WTC11 (cell line): Measurements from ENCODE around the gene TAS2R39. TPM values are rescaled to one million over a fixed set of nuclear protein-coding genes. Genes with fewer than 3 reads are reported as not detected.

ENCODE experiments used
- ATAC-seq: fragments of 200-7000 bp; cut with Tn5 transposase; 2 replicates; pipeline ENCODE4 v1.10.0; 2021; ENCODE audit warnings: mild to moderate bottlenecking, moderate library complexity
- CTCF ChIA-PET: fragments of 300-600 bp; sonication (Branson Sonifier 250); formaldehyde crosslinking; loops from one replicate; lab custom pipeline; 2021; ENCODE audit warnings: antibody characterized with exemption; lab: Charles Lee
- POLR2A ChIA-PET: fragments of 350-600 bp; sonication (Branson Sonifier 250); formaldehyde crosslinking; loops from one replicate; lab custom pipeline; 2021; ENCODE audit warnings: antibody characterized with exemption; lab: Charles Lee
- DNase-seq: peaks from one replicate; pipeline ENCODE4 v3.0.0; 2021; ENCODE audit warnings: low spot score
- H3K27ac Mint-ChIP-seq: 2 replicates; pipeline ENCODE4 v1.8.0; 2021; ENCODE audit warnings: mixed read lengths
- H3K27me3 Mint-ChIP-seq: 2 replicates; pipeline ENCODE4 v1.8.0; 2021; ENCODE audit warnings: low read depth, mild to moderate bottlenecking, moderate library complexity, mixed read lengths
- H3K36me3 Mint-ChIP-seq: 2 replicates; pipeline ENCODE4 v1.8.0; 2021; ENCODE audit warnings: mixed read lengths
- H3K4me1 Mint-ChIP-seq: 2 replicates; pipeline ENCODE4 v1.8.0; 2022; ENCODE audit warnings: mixed read lengths
- H3K4me3 Mint-ChIP-seq: 2 replicates; pipeline ENCODE4 v1.8.0; 2021; ENCODE audit warnings: mild to moderate bottlenecking, moderate library complexity, mixed read lengths
- H3K9me3 Mint-ChIP-seq: 2 replicates; pipeline ENCODE4 v1.8.0; 2021; ENCODE audit warnings: mixed read lengths
- AFF4 ChIP-seq: sonication (generic); formaldehyde crosslinking; IDR thresholded peaks from 2 replicates; pipeline ENCODE4 v1.8.1; 2023; ENCODE audit warnings: mild to moderate bottlenecking, missing genetic modification reagents, borderline replicate concordance
- ATF2 ChIP-seq: sonication (generic); formaldehyde crosslinking; IDR thresholded peaks from 2 replicates; pipeline ENCODE4 v1.8.1; 2022; ENCODE audit warnings: low read depth, missing genetic modification reagents, borderline replicate concordance
- CDX4 ChIP-seq: fragments of 250-450 bp; sonication (Bioruptor Pico); IDR thresholded peaks from 2 replicates; pipeline ENCODE4 v1.9.0; 2021; ENCODE audit warnings: moderate library complexity, mild to moderate bottlenecking, inconsistent platforms, borderline replicate concordance
- EMX1 ChIP-seq: fragments of 250-450 bp; sonication (Bioruptor Pico); IDR thresholded peaks from 2 replicates; pipeline ENCODE4 v1.8.0; 2021; ENCODE audit warnings: mild to moderate bottlenecking
- FOXJ3 ChIP-seq: sonication (generic); formaldehyde crosslinking; IDR thresholded peaks from 2 replicates; pipeline ENCODE4 v1.9.0; 2021; ENCODE audit warnings: missing genetic modification reagents, mild to moderate bottlenecking, borderline replicate concordance
- FOXP4 ChIP-seq: sonication (generic); formaldehyde crosslinking; IDR thresholded peaks from 2 replicates; pipeline ENCODE4 v1.8.0; 2022; ENCODE audit warnings: mild to moderate bottlenecking, missing genetic modification reagents
- GRHL2 ChIP-seq: fragments of 250-450 bp; sonication (Bioruptor Pico); IDR thresholded peaks from 2 replicates; pipeline ENCODE4 v1.8.0; 2022; ENCODE audit warnings: mild to moderate bottlenecking, moderate library complexity; ENCODE audit not compliant: insufficient replicate concordance, severe bottlenecking
- GTF2I ChIP-seq: fragments of 250-450 bp; sonication (Bioruptor Pico); conservative IDR thresholded peaks from 2 replicates; pipeline ENCODE4 v1.4.0; 2021; ENCODE audit warnings: mild to moderate bottlenecking
- HMGA2 ChIP-seq: fragments of 250-450 bp; sonication (Bioruptor Pico); IDR thresholded peaks from 2 replicates; pipeline ENCODE4 v1.4.0; 2021; ENCODE audit warnings: mild to moderate bottlenecking, moderate library complexity
- HMGXB4 ChIP-seq: sonication (generic); formaldehyde crosslinking; IDR thresholded peaks from 2 replicates; pipeline ENCODE4 v1.8.1; 2023; ENCODE audit warnings: mild to moderate bottlenecking, moderate library complexity, missing genetic modification reagents
- IRF1 ChIP-seq: sonication (generic); formaldehyde crosslinking; IDR thresholded peaks from 2 replicates; pipeline ENCODE4 v1.8.0; 2023; ENCODE audit warnings: missing genetic modification reagents
- MAX ChIP-seq: sonication (generic); formaldehyde crosslinking; IDR thresholded peaks from 2 replicates; pipeline ENCODE4 v1.8.0; 2022; ENCODE audit warnings: mild to moderate bottlenecking, missing genetic modification reagents
- MLX ChIP-seq: sonication (generic); formaldehyde crosslinking; IDR thresholded peaks from 2 replicates; pipeline ENCODE4 v1.8.1; 2023; ENCODE audit warnings: mild to moderate bottlenecking, missing genetic modification reagents, moderate library complexity
- NFYB ChIP-seq: sonication (generic); formaldehyde crosslinking; conservative IDR thresholded peaks from 2 replicates; pipeline ENCODE4 v1.8.0; 2022; ENCODE audit warnings: low read depth, missing genetic modification reagents
- OVOL2 ChIP-seq: fragments of 250-450 bp; sonication (Bioruptor Pico); IDR thresholded peaks from 2 replicates; pipeline ENCODE4 v1.9.0; 2021; ENCODE audit warnings: mild to moderate bottlenecking, borderline replicate concordance
- PRRX2 ChIP-seq: fragments of 250-450 bp; sonication (Bioruptor Pico); IDR thresholded peaks from 2 replicates; pipeline ENCODE4 v1.8.0; 2021; ENCODE audit warnings: mild to moderate bottlenecking
- RORB ChIP-seq: fragments of 250-450 bp; sonication (Bioruptor Pico); IDR thresholded peaks from 2 replicates; pipeline ENCODE4 v1.9.0; 2021; ENCODE audit warnings: mild to moderate bottlenecking
- STAT6 ChIP-seq: sonication (generic); formaldehyde crosslinking; conservative IDR thresholded peaks from 2 replicates; pipeline ENCODE4 v1.8.1; 2023; ENCODE audit warnings: mild to moderate bottlenecking, low read depth, missing genetic modification reagents, moderate library complexity
- TEAD1 ChIP-seq: sonication (generic); formaldehyde crosslinking; IDR thresholded peaks from 2 replicates; pipeline ENCODE4 v1.8.0; 2022; ENCODE audit warnings: mild to moderate bottlenecking, missing genetic modification reagents
- ZNF416 ChIP-seq: fragments of 250-450 bp; sonication (Bioruptor Pico); IDR thresholded peaks from 2 replicates; pipeline ENCODE4 v1.9.0; 2021; ENCODE audit warnings: mild to moderate bottlenecking, inconsistent platforms
- total RNA-seq: library from RNA; stranded (reverse); gene quantifications from 3 replicates; pipeline ENCODE4 v1.2.3, GENCODE V29; 2021

The TAS2R39 gene
- total RNA-seq, 1 experiment from 2014 or later = not detected

- H3K4me1 Mint-ChIP-seq = no peaks in the 10 kb centered on the region
- ATAC-seq = peak; percentile 99
- no peak overlapping the region for H3K27ac Mint-ChIP-seq
- H3K27me3 Mint-ChIP-seq = no peaks in the 10 kb centered on the region
- ChIA-PET CTCF (interaction anchor here (0.5 to 2.7 kb wide), 113 partner anchors 9 to 911 kb away, joined by 3 to 346 read pairs (median 4); partner anchors contain the start of genes CASP2, EPHB6, GSTK1 and KEL), POLR2A (interaction anchor here (0.5 to 0.8 kb wide), 2 partner anchors 206 to 530 kb away, joined by 3 to 4 read pairs; no protein-coding TSS in a partner anchor)
- DNase-seq = peak; percentile 44
- no peak overlapping the region for H3K4me3 Mint-ChIP-seq
- peaks cover 9% of the 10 kb centered on the region for H3K36me3 Mint-ChIP-seq
- H3K9me3 Mint-ChIP-seq = peaks cover 23% of the 10 kb centered on the region
- TF ChIP-seq OVOL2 (CRISPR knock-in tag) = no peak
- TF ChIP-seq MAX (CRISPR knock-in tag) = 0 out of 2 replicates have a peak, but pooled peaks have one; percentile 25
- TF ChIP-seq TEAD1 (CRISPR knock-in tag) = 0 out of 2 replicates have a peak, but pooled peaks have one; percentile 27
- TF ChIP-seq CDX4 = no peak
- TF ChIP-seq FOXJ3 (CRISPR knock-in tag) = no peak
- no peak for TF ChIP-seq ATF2 (CRISPR knock-in tag)
- no peak for TF ChIP-seq MLX (CRISPR knock-in tag)
- TF ChIP-seq GRHL2 (CRISPR knock-in tag) = no peak
- TF ChIP-seq EMX1 (CRISPR knock-in tag) = no peak
- no peak for TF ChIP-seq RORB (CRISPR knock-in tag)
- TF ChIP-seq IRF1 (CRISPR knock-in tag) = no peak
- no peak for TF ChIP-seq ZNF416 (CRISPR knock-in tag)
- no peak for TF ChIP-seq GTF2I (CRISPR knock-in tag)
- TF ChIP-seq AFF4 (CRISPR knock-in tag) = no peak
- TF ChIP-seq PRRX2 (CRISPR knock-in tag) = no peak
- no peak for TF ChIP-seq FOXP4 (CRISPR knock-in tag)
- no peak for TF ChIP-seq STAT6 (CRISPR knock-in tag)
- no peak for TF ChIP-seq HMGA2 (CRISPR knock-in tag)
- no peak for TF ChIP-seq NFYB (CRISPR knock-in tag)
- no peak for TF ChIP-seq HMGXB4 (CRISPR knock-in tag)
These were observed 31.8 kb downstream of the TAS2R39 start for GRCh38 chr7:143214789-143215679.
